Activated CD8-positive, alpha-beta memory T cell treated with anti-CD3 and anti-CD28 coated beads, Interleukin-2, amount 10 ng/mL, durations not matched to agents 7 days and 5 days (primary cell): ENCODE data around the gene MAS1L. TPM values are rescaled to one million over a fixed set of nuclear protein-coding genes. Genes with fewer than 3 reads are reported as not detected.

Experiments
- ATAC-seq: fragments of 150-1000 bp; cut with Tn5 transposase; one replicate; pipeline ENCODE4 v1.10.0; 2021; ENCODE audit warnings: moderate library complexity
- CTCF ChIA-PET: fragments of 350-600 bp; sonication (Branson Sonifier 250); formaldehyde crosslinking; loops from one replicate; lab custom pipeline; 2021; ENCODE audit warnings: antibody characterized with exemption; lab: Charles Lee
- DNase-seq: peaks from one replicate; pipeline ENCODE4 v3.0.0-alpha.2; 2020
- H3K27ac Mint-ChIP-seq: one replicate; pipeline ENCODE4 v1.8.0; 2021; ENCODE audit warnings: mild to moderate bottlenecking, mixed read lengths
- H3K27me3 Mint-ChIP-seq: one replicate; pipeline ENCODE4 v1.8.0; 2021; ENCODE audit warnings: mixed read lengths
- H3K36me3 Mint-ChIP-seq: one replicate; pipeline ENCODE4 v1.8.0; 2021; ENCODE audit warnings: mild to moderate bottlenecking, mixed read lengths
- H3K4me1 Mint-ChIP-seq: one replicate; pipeline ENCODE4 v1.8.0; 2021; ENCODE audit warnings: mixed read lengths
- H3K4me3 Mint-ChIP-seq: one replicate; pipeline ENCODE4 v1.8.0; 2021; ENCODE audit warnings: mild to moderate bottlenecking, moderate library complexity, mixed read lengths
- H3K9me3 Mint-ChIP-seq: one replicate; pipeline ENCODE4 v1.8.0; 2022; ENCODE audit warnings: low read depth, mixed read lengths
- total RNA-seq, 2 experiments: library from RNA; stranded (reverse); gene quantifications; one replicate each; pipeline ENCODE4 v1.2.3, GENCODE V29; 2021

The MAS1L gene
- total RNA-seq, 2 experiments from 2014 or later, result not detected

- no peak overlapping the region for H3K27ac Mint-ChIP-seq
- H3K4me1 Mint-ChIP-seq, result peaks cover 6% of the 10 kb centered on the region
- ATAC-seq (no peak), DNase-seq (peak; percentile 28)
- H3K9me3 Mint-ChIP-seq, result peaks cover 2% of the 10 kb centered on the region
- CTCF ChIA-PET, result no interaction called here
- peaks cover 42% of the 10 kb centered on the region for H3K27me3 Mint-ChIP-seq
- peaks cover 1% of the 10 kb centered on the region for H3K36me3 Mint-ChIP-seq
- no peak overlapping the region for H3K4me3 Mint-ChIP-seq
These were observed 33.4 kb upstream of the MAS1L start for GRCh38 chr6:29521006-29521680.

GRCh38 chr6:29520232-29520631 is 32.5 kb upstream of the MAS1L start:
- ATAC-seq, result no peak
- CTCF ChIA-PET, result no interaction called here
- H3K4me1 Mint-ChIP-seq, result peaks cover 11% of the 10 kb centered on the region
- H3K27ac Mint-ChIP-seq, result no peak overlapping the region
- H3K36me3 Mint-ChIP-seq, result peaks cover 1% of the 10 kb centered on the region
- no peak for DNase-seq
- H3K4me3 Mint-ChIP-seq, result no peak overlapping the region
- peaks cover 2% of the 10 kb centered on the region for H3K9me3 Mint-ChIP-seq
- H3K27me3 Mint-ChIP-seq, result peaks cover 36% of the 10 kb centered on the region

GRCh38 chr6:29519291-29520010 is 31.7 kb upstream of the MAS1L start:
- Mint-ChIP-seq H3K9me3 (peaks cover 2% of the 10 kb centered on the region), H3K27ac (no peak overlapping the region), H3K36me3 (peaks cover 1% of the 10 kb centered on the region), H3K27me3 (peaks cover 29% of the 10 kb centered on the region), H3K4me1 (peaks cover 16% of the 10 kb centered on the region), H3K4me3 (no peak overlapping the region)
- ATAC-seq, result no peak
- CTCF ChIA-PET, result no interaction called here
- DNase-seq, result peak; percentile 28

GRCh38 chr6:29517728-29518440 is 30.1 kb upstream of the MAS1L start:
- H3K27ac Mint-ChIP-seq, result no peak overlapping the region
- H3K4me1 Mint-ChIP-seq, result peaks cover 16% of the 10 kb centered on the region
- H3K36me3 Mint-ChIP-seq, result no peaks in the 10 kb centered on the region
- peaks cover 20% of the 10 kb centered on the region for H3K27me3 Mint-ChIP-seq
- H3K9me3 Mint-ChIP-seq, result peaks cover 2% of the 10 kb centered on the region
- no peak for ATAC-seq
- peak; percentile 38 for DNase-seq
- H3K4me3 Mint-ChIP-seq, result no peak overlapping the region
- CTCF ChIA-PET, result no interaction called here

GRCh38 chr6:29517245-29517644 is 29.5 kb upstream of the MAS1L start:
- no peaks in the 10 kb centered on the region for H3K9me3 Mint-ChIP-seq
- H3K4me3 Mint-ChIP-seq, result no peak overlapping the region
- no peak overlapping the region for H3K27ac Mint-ChIP-seq
- CTCF ChIA-PET, result no interaction called here
- peaks cover 17% of the 10 kb centered on the region for H3K27me3 Mint-ChIP-seq
- ATAC-seq, result no peak
- no peak for DNase-seq
- peaks cover 16% of the 10 kb centered on the region for H3K4me1 Mint-ChIP-seq
- H3K36me3 Mint-ChIP-seq, result no peaks in the 10 kb centered on the region

- ATAC-seq (peak; percentile 98), DNase-seq (peak; percentile 56)
- Mint-ChIP-seq H3K27me3 (peaks cover 15% of the 10 kb centered on the region), H3K4me1 (peaks cover 16% of the 10 kb centered on the region), H3K36me3 (no peaks in the 10 kb centered on the region), H3K27ac (peak overlapping the region; percentile 34), H3K4me3 (no peak overlapping the region), H3K9me3 (no peaks in the 10 kb centered on the region)
- CTCF ChIA-PET, result no interaction called here
These were observed 28.4 kb upstream of the MAS1L start for GRCh38 chr6:29516108-29516507.

GRCh38 chr6:29510746-29511300 is 23.1 kb upstream of the MAS1L start:
- CTCF ChIA-PET, result interaction anchor here (0.6 kb wide), 1 partner anchor 106 kb away, joined by 4 read pairs; no protein-coding TSS in a partner anchor
- H3K4me3 Mint-ChIP-seq, result no peak overlapping the region
- no peaks in the 10 kb centered on the region for H3K9me3 Mint-ChIP-seq
- peaks cover 5% of the 10 kb centered on the region for H3K27me3 Mint-ChIP-seq
- DNase-seq (peak; percentile 35), ATAC-seq (no peak)
- no peak overlapping the region for H3K27ac Mint-ChIP-seq
- no peaks in the 10 kb centered on the region for H3K36me3 Mint-ChIP-seq
- peaks cover 32% of the 10 kb centered on the region for H3K4me1 Mint-ChIP-seq

- Mint-ChIP-seq H3K27ac (no peak overlapping the region), H3K9me3 (no peaks in the 10 kb centered on the region), H3K27me3 (peaks cover 5% of the 10 kb centered on the region), H3K4me3 (no peak overlapping the region), H3K36me3 (no peaks in the 10 kb centered on the region), H3K4me1 (peaks cover 30% of the 10 kb centered on the region)
- ATAC-seq, result no peak
- peak; percentile 33 for DNase-seq
- CTCF ChIA-PET, result no interaction called here
These were observed 22.4 kb upstream of the MAS1L start for GRCh38 chr6:29510202-29510601.

GRCh38 chr6:29509711-29510110 is 22.0 kb upstream of the MAS1L start:
- Mint-ChIP-seq H3K4me3 (no peak overlapping the region), H3K4me1 (peaks cover 26% of the 10 kb centered on the region), H3K27ac (no peak overlapping the region), H3K27me3 (peaks cover 7% of the 10 kb centered on the region), H3K36me3 (no peaks in the 10 kb centered on the region), H3K9me3 (no peaks in the 10 kb centered on the region)
- peak; percentile 12 for DNase-seq
- no peak for ATAC-seq
- CTCF ChIA-PET, result no interaction called here

GRCh38 chr6:29509239-29509638 is 21.5 kb upstream of the MAS1L start:
- no peak for ATAC-seq
- peak; percentile 42 for DNase-seq
- H3K36me3 Mint-ChIP-seq, result no peaks in the 10 kb centered on the region

GRCh38 chr6:29507319-29507718 is 19.6 kb upstream of the MAS1L start:
- H3K27me3 Mint-ChIP-seq, result peaks cover 8% of the 10 kb centered on the region

More at GRCh38 chr6:29509239-29509638, 21.5 kb upstream of the MAS1L start:
- CTCF ChIA-PET, result no interaction called here
- Mint-ChIP-seq H3K4me1 (peaks cover 26% of the 10 kb centered on the region), H3K4me3 (no peak overlapping the region), H3K9me3 (no peaks in the 10 kb centered on the region), H3K27ac (no peak overlapping the region), H3K27me3 (peaks cover 8% of the 10 kb centered on the region)

GRCh38 chr6:29506446-29507067 is 18.8 kb upstream of the MAS1L start:
- H3K4me3 Mint-ChIP-seq, result no peak overlapping the region
- no peak for ATAC-seq
- no peaks in the 10 kb centered on the region for H3K9me3 Mint-ChIP-seq
- peaks cover 26% of the 10 kb centered on the region for H3K4me1 Mint-ChIP-seq
- no peak overlapping the region for H3K27ac Mint-ChIP-seq
- H3K27me3 Mint-ChIP-seq, result peaks cover 6% of the 10 kb centered on the region
- CTCF ChIA-PET, result no interaction called here
- no peak for DNase-seq
- no peaks in the 10 kb centered on the region for H3K36me3 Mint-ChIP-seq

More at GRCh38 chr6:29507319-29507718, 19.6 kb upstream of the MAS1L start:
- Mint-ChIP-seq H3K9me3 (no peaks in the 10 kb centered on the region), H3K27ac (no peak overlapping the region), H3K36me3 (no peaks in the 10 kb centered on the region), H3K4me3 (no peak overlapping the region), H3K4me1 (peaks cover 26% of the 10 kb centered on the region)
- CTCF ChIA-PET, result no interaction called here
- ATAC-seq (no peak), DNase-seq (no peak)

- ATAC-seq, result no peak
These were observed 18.1 kb upstream of the MAS1L start for GRCh38 chr6:29505808-29506207.

More at GRCh38 chr6:29505808-29506207, 18.1 kb upstream of the MAS1L start:
- Mint-ChIP-seq H3K36me3 (no peaks in the 10 kb centered on the region), H3K27ac (no peak overlapping the region), H3K4me1 (peaks cover 25% of the 10 kb centered on the region), H3K27me3 (peaks cover 7% of the 10 kb centered on the region), H3K4me3 (no peak overlapping the region), H3K9me3 (no peaks in the 10 kb centered on the region)
- CTCF ChIA-PET, result no interaction called here
- no peak for DNase-seq
